H1 (cell line): ENCODE measurements around the gene UBE2D3. TPM values are rescaled to one million over a fixed set of nuclear protein-coding genes. Genes with fewer than 3 reads are reported as not detected.

Source experiments
- CTCF ChIA-PET: fragments of 300-600 bp; sonication (Branson Sonifier 250); formaldehyde crosslinking; loops from one replicate; lab custom pipeline; 2021; ENCODE audit not compliant: partially characterized antibody; lab: Charles Lee
- POLR2A ChIA-PET: fragments of 300-600 bp; sonication (Branson Sonifier 250); formaldehyde crosslinking; loops from one replicate; lab custom pipeline; 2021; ENCODE audit warnings: inconsistent platforms; ENCODE audit not compliant: partially characterized antibody; lab: Charles Lee
- DNase-seq, 2 experiments: peaks; one replicate each; pipeline versions ENCODE4 v3.0.0 to v3.0.0-alpha.2; 2010 to 2022; ENCODE audit warnings: low spot score in 2 of 2, low read depth in 1 of 2, mixed read lengths in 1 of 2
- FAIRE-seq: peaks from 2 replicates; lab custom pipeline; 2011; peaks lifted over from hg19 to GRCh38; lab: Jason Lieb, UNC
- H2AFZ ChIP-seq: 2 replicates; pipeline ENCODE4 v1.8.1; 2012; ENCODE audit warnings: low read length, inconsistent platforms
- H2AK5ac ChIP-seq: 2 replicates; pipeline ENCODE4 v1.6.1; 2013; ENCODE audit warnings: low read depth, low read length
- H2BK120ac ChIP-seq: replicated peaks from 2 replicates; pipeline ENCODE3; 2013; ENCODE audit warnings: low read depth, low read length, inconsistent platforms
- H2BK12ac ChIP-seq: 2 replicates; pipeline ENCODE4 v1.6.1; 2013; ENCODE audit warnings: low read depth, low read length
- H2BK15ac ChIP-seq: 2 replicates; pipeline ENCODE4 v1.6.1; 2013; ENCODE audit warnings: low read length
- H2BK20ac ChIP-seq: 2 replicates; pipeline ENCODE4 v1.6.1; 2013; ENCODE audit warnings: low read length
- H2BK5ac ChIP-seq: 2 replicates; pipeline ENCODE4 v1.6.1; 2013; ENCODE audit warnings: low read depth, low read length
- H3K14ac ChIP-seq: 2 replicates; pipeline ENCODE4 v1.6.1; 2013; ENCODE audit warnings: inconsistent platforms; ENCODE audit not compliant: insufficient read length
- H3K18ac ChIP-seq: 2 replicates; pipeline ENCODE4 v1.6.1; 2013; ENCODE audit warnings: low read length; ENCODE audit errors: extremely low read depth
- H3K23ac ChIP-seq: 2 replicates; pipeline ENCODE4 v1.6.1; 2013; ENCODE audit warnings: inconsistent platforms; ENCODE audit not compliant: insufficient read length
- H3K23me2 ChIP-seq: 2 replicates; pipeline ENCODE4 v1.6.1; 2013; ENCODE audit warnings: low read depth, low read length
- H3K27ac ChIP-seq: 2 replicates; pipeline ENCODE4 v1.6.1; 2011; ENCODE audit warnings: low read depth, low read length, inconsistent platforms
- H3K27me3 ChIP-seq, 4 experiments: replicated peaks in 1 of 4; 1 replicate in 1 of 4; 2 replicates in 3 of 4; pipeline versions ENCODE4 v1.6.1 to v1.8.1; 2011 to 2013; ENCODE audit warnings: low read length in 3 of 4, mild to moderate bottlenecking in 3 of 4, inconsistent platforms in 2 of 4, mixed read lengths in 2 of 4, moderate library complexity in 1 of 4; ENCODE audit not compliant: control insufficient read depth in 3 of 4, insufficient read depth in 3 of 4; ENCODE audit errors: extremely low read depth in 1 of 4
- H3K36me3 ChIP-seq, 4 experiments: 2 replicates each; pipeline versions ENCODE4 v1.6.1 to v1.8.1; 2011 to 2013; ENCODE audit warnings: mild to moderate bottlenecking in 4 of 4, low read length in 3 of 4, moderate library complexity in 2 of 4, control low read depth in 1 of 4, inconsistent platforms in 1 of 4; ENCODE audit not compliant: insufficient read depth in 4 of 4, control insufficient read depth in 2 of 4
- H3K4ac ChIP-seq: replicated peaks from 2 replicates; pipeline ENCODE3; 2013; ENCODE audit warnings: low read length, low read depth, mixed read lengths, inconsistent platforms; ENCODE audit not compliant: insufficient read length
- H3K4me1 ChIP-seq, 4 experiments: replicated peaks in 1 of 4; 1 replicate in 1 of 4; 2 replicates in 3 of 4; pipeline versions ENCODE4 v1.6.1 to v1.8.1; 2011 to 2013; ENCODE audit warnings: low read length in 3 of 4, inconsistent platforms in 2 of 4, mixed read lengths in 1 of 4; ENCODE audit not compliant: insufficient read depth in 4 of 4, control insufficient read depth in 3 of 4
- H3K4me2 ChIP-seq, 2 experiments: 2 replicates each; pipeline versions ENCODE4 v1.6.1 to v1.8.1; 2011 to 2013; ENCODE audit warnings: low read depth in 2 of 2, low read length in 2 of 2, control low read depth in 1 of 2, inconsistent platforms in 1 of 2, mild to moderate bottlenecking in 1 of 2; ENCODE audit not compliant: insufficient read depth in 1 of 2
- H3K4me3 ChIP-seq, 4 experiments: fragments of 200-600, 300-600 bp in 1 of 4; sonication (generic), shearing (Covaris generic), sonication (Bioruptor Twin) in 1 of 4; 2 replicates each; pipeline versions ENCODE4 v1.5.1 to v1.8.1; 2011 to 2016; ENCODE audit warnings: low read length in 4 of 4, low read depth in 3 of 4, control low read depth in 2 of 4, inconsistent platforms in 2 of 4, mild to moderate bottlenecking in 2 of 4, mixed read lengths in 1 of 4, moderate library complexity in 1 of 4; ENCODE audit not compliant: insufficient read depth in 2 of 4; ENCODE audit errors: extremely low read depth in 1 of 4
- H3K56ac ChIP-seq: replicated peaks from 2 replicates; pipeline ENCODE3; 2013; ENCODE audit warnings: low read depth, mild to moderate bottlenecking, mixed read lengths, low read length, inconsistent platforms; ENCODE audit not compliant: insufficient read length
- H3K79me1 ChIP-seq: 2 replicates; pipeline ENCODE4 v1.6.1; 2013; ENCODE audit warnings: low read depth, low read length, control low read depth
- H3K79me2 ChIP-seq, 2 experiments: 2 replicates each; pipeline versions ENCODE4 v1.6.1 to v1.8.1; 2012 to 2013; ENCODE audit warnings: low read length in 2 of 2, mild to moderate bottlenecking in 2 of 2, inconsistent platforms in 1 of 2; ENCODE audit not compliant: insufficient read depth in 2 of 2, control insufficient read depth in 1 of 2
- H3K9ac ChIP-seq, 4 experiments: replicated peaks in 1 of 4; 1 replicate in 1 of 4; 2 replicates in 3 of 4; pipeline versions ENCODE4 v1.6.1 to v1.8.1; 2011 to 2013; ENCODE audit warnings: low read depth in 3 of 4, low read length in 3 of 4, control low read depth in 2 of 4, mild to moderate bottlenecking in 2 of 4, moderate library complexity in 2 of 4, inconsistent platforms in 1 of 4; ENCODE audit errors: extremely low read depth in 1 of 4
- H3K9me3 ChIP-seq, 2 experiments: 2 replicates each; pipeline versions ENCODE4 v1.6.1 to v1.8.1; 2012 to 2013; ENCODE audit warnings: mild to moderate bottlenecking in 2 of 2, moderate library complexity in 2 of 2, control low read depth in 1 of 2, inconsistent platforms in 1 of 2, low read depth in 1 of 2, low read length in 1 of 2, mixed read lengths in 1 of 2; ENCODE audit not compliant: insufficient read depth in 2 of 2
- H4K20me1 ChIP-seq, 2 experiments: replicated peaks in 1 of 2; 2 replicates each; pipeline versions ENCODE3 to v1.8.1; 2011 to 2013; ENCODE audit warnings: inconsistent platforms in 2 of 2, low read length in 2 of 2, mild to moderate bottlenecking in 1 of 2; ENCODE audit not compliant: insufficient read depth in 2 of 2, control insufficient read depth in 1 of 2
- H4K5ac ChIP-seq: 2 replicates; pipeline ENCODE4 v1.6.1; 2013; ENCODE audit warnings: low read length, low read depth, mixed read lengths, inconsistent platforms; ENCODE audit not compliant: insufficient read length
- H4K8ac ChIP-seq: 2 replicates; pipeline ENCODE4 v1.8.0; 2013; ENCODE audit warnings: mild to moderate bottlenecking, moderate library complexity, low read length, inconsistent platforms; ENCODE audit not compliant: insufficient read depth; ENCODE audit errors: extremely low read depth
- H4K91ac ChIP-seq: replicated peaks from 2 replicates; pipeline ENCODE3; 2013; ENCODE audit warnings: low read length, mixed read lengths, inconsistent platforms; ENCODE audit not compliant: insufficient read length
- CHD2 ChIP-seq: IDR thresholded peaks from 2 replicates; pipeline ENCODE4 v1.6.1; 2012; ENCODE audit warnings: low read length, improper control_type of control experiment
- SIN3A ChIP-seq, 2 experiments: IDR thresholded peaks in 1 of 2; conservative IDR thresholded peaks in 1 of 2; 2 replicates each; pipeline ENCODE4 v1.6.1; 2011 to 2012; ENCODE audit warnings: low read length in 2 of 2, improper control_type of control experiment in 1 of 2, low read depth in 1 of 2, mild to moderate bottlenecking in 1 of 2
- SP4 ChIP-seq: IDR thresholded peaks from 2 replicates; pipeline ENCODE4 v1.6.1; 2012; ENCODE audit warnings: low read length, inconsistent platforms
- WGBS, 2 experiments: shearing (Covaris generic) in 1 of 2; methylation state at CpG; one replicate each; pipeline versions ENCODE4 v1.1.6 to v1.1.7; 2013 to 2015; ENCODE audit warnings: low lambda C conversion rate in 2 of 2, mixed read lengths in 2 of 2, inconsistent platforms in 1 of 2, low coverage in 1 of 2, missing lambda C conversion rate in 1 of 2; ENCODE audit not compliant: insufficient replicate concordance in 2 of 2, insufficient coverage in 1 of 2, insufficient read length in 1 of 2; ENCODE audit errors: extremely low coverage in 1 of 2, missing lambda C conversion rate in 1 of 2; 5-methylcytosine and 5-hydroxymethylcytosine counted together
- polyA plus RNA-seq, 7 experiments: library from polyadenylated mRNA; depleted of rRNA in 3 of 7; stranded (reverse) in 5 of 7; unstranded in 2 of 7; fragments of >200 nt in 5 of 7; fragments of 200-250 nt in 2 of 7; gene quantifications; 1 replicate in 5 of 7; 2 replicates in 1 of 7; 4 replicates in 1 of 7; pipeline versions ENCODE4 v1.2.1 to v1.2.3, GENCODE V29; 2011 to 2013; ENCODE audit warnings: missing spikeins in 2 of 7, mixed read lengths in 2 of 7
- total RNA-seq: library from RNA; stranded (reverse); fragmentation: NEBNext Ultra II Directional; extraction: Animal tissue kit (Norgen Biotek cat#: 25700); gene quantifications from 2 replicates; pipeline ENCODE4 v1.2.1, GENCODE V29; 2021

UBE2D3 gene
- total and polyA plus RNA-seq, 2 of the 8 experiments (the other 6 are each of a cell fraction or from before 2014, with no cell fraction given) = 396 to 544 TPM

GRCh38 chr4:102860611-102861324 is 33.4 kb upstream of the UBE2D3 start:
- H4K91ac ChIP-seq = no peak overlapping the region
- no peak overlapping the region for H3K4me2 ChIP-seq
- H3K4me1 ChIP-seq = no peaks in the 10 kb centered on the region
- DNase-seq = no peak
- ChIA-PET POLR2A (interaction anchor here (1.0 kb wide), 2 partner anchors 33 to 35 kb away, joined by 3 to 4 read pairs; no protein-coding TSS in a partner anchor), CTCF (no interaction called here)
- H3K27me3 ChIP-seq = no peaks in the 10 kb centered on the region
- H4K20me1 ChIP-seq = no peaks in the 10 kb centered on the region
- H2AK5ac ChIP-seq = no peak overlapping the region
- H3K14ac ChIP-seq = no peak overlapping the region
- no peak overlapping the region for H3K9ac ChIP-seq
- no peak overlapping the region for H3K56ac ChIP-seq
- H3K9me3 ChIP-seq = peaks cover 5 to 7% of the 10 kb centered on the region in 2 experiments; a peak in 2 of 4 replicates
- peaks cover 0 to 26% of the 10 kb centered on the region in 2 experiments; a peak in 2 of 4 replicates for H3K79me2 ChIP-seq
- no peak overlapping the region for H3K4ac ChIP-seq
- peaks cover 0 to 5% (median 2%) of the 10 kb centered on the region in 4 experiments; a peak in 2 of 8 replicates for H3K36me3 ChIP-seq
- no peak overlapping the region for H3K18ac ChIP-seq
- no peaks in the 10 kb centered on the region for H3K23me2 ChIP-seq
- H3K27ac ChIP-seq = no peak overlapping the region
- no peak overlapping the region for H2BK15ac ChIP-seq
- no peak overlapping the region for H4K5ac ChIP-seq
- no peak overlapping the region for H2BK5ac ChIP-seq
- no peak overlapping the region for H2BK120ac ChIP-seq
- no peaks in the 10 kb centered on the region for H3K79me1 ChIP-seq
- no peak overlapping the region for H4K8ac ChIP-seq
- FAIRE-seq = no peak
- H2BK20ac ChIP-seq = no peak overlapping the region
- H3K23ac ChIP-seq = no peak overlapping the region
- TF ChIP-seq SP4 = no peak
- no peak for TF ChIP-seq SIN3A (conservative IDR thresholded peaks at IDR 0.05 in 1 of 2, IDR thresholded peaks at IDR 0.05 in 1 of 2; ENCODE audit: low read depth in 1 of 2, low read length in 2 of 2)
- TF ChIP-seq CHD2 = no peak
- TF ChIP-seq, all 59 proteins: peak for 0
- WGBS, 2 experiments = 96% methylated on average over 2 of the region's 2 CpGs; no CpG with 5 or more reads in 1 of the 2 experiments
- no peak overlapping the region for H2BK12ac ChIP-seq
- H2AFZ ChIP-seq = no peak overlapping the region
- no peak overlapping the region for H3K4me3 ChIP-seq
